Measurements from ENCODE around the gene ZNF629.

ZNF629 gene

GRCh38 chr16:30743716-30744115 is 43.3 kb downstream of the ZNF629 start (continued):
- no peak for TF ChIP-seq RARB (CRISPR knock-in tag; IDR thresholded peaks at IDR 0.05)

GRCh38 chr16:30741461-30741914 is 45.5 kb downstream of the ZNF629 start:
- peak; percentile 94 for ATAC-seq
- TF ChIP-seq ZNF565 (CRISPR knock-in tag; conservative IDR thresholded peaks at IDR 0.05; ENCODE audit: low read depth) (no peak), ZNF8 (CRISPR knock-in tag; IDR thresholded peaks at IDR 0.05) (no peak), ZFP3 (CRISPR knock-in tag; IDR thresholded peaks at IDR 0.05) (no peak), ISL1 (CRISPR knock-in tag; IDR thresholded peaks at IDR 0.05) (no peak; the same call in none of the 2 replicates), PATZ1 (CRISPR knock-in tag; IDR thresholded peaks at IDR 0.05; ENCODE audit: borderline replicate concordance) (no peak), ZFP30 (CRISPR knock-in tag; IDR thresholded peaks at IDR 0.05) (no peak), GLIS3 (CRISPR knock-in tag; IDR thresholded peaks at IDR 0.05) (no peak), ARNTL (CRISPR knock-in tag; IDR thresholded peaks at IDR 0.05; ENCODE audit: borderline replicate concordance, low read depth) (no peak), RARB (CRISPR knock-in tag; IDR thresholded peaks at IDR 0.05) (no peak), PPARA (CRISPR knock-in tag; IDR thresholded peaks at IDR 0.05; ENCODE audit: borderline replicate concordance) (no peak), ESRRG (CRISPR knock-in tag; IDR thresholded peaks at IDR 0.05) (no peak), ZC3H10 (CRISPR knock-in tag; IDR thresholded peaks at IDR 0.05) (no peak), SNAI2 (CRISPR knock-in tag; IDR thresholded peaks at IDR 0.05) (no peak), ZNF70 (CRISPR knock-in tag; IDR thresholded peaks at IDR 0.05) (no peak), CREB5 (CRISPR knock-in tag; IDR thresholded peaks at IDR 0.05; ENCODE audit: low read depth) (no peak), CSDC2 (CRISPR knock-in tag; IDR thresholded peaks at IDR 0.05) (no peak), OSR1 (CRISPR knock-in tag; IDR thresholded peaks at IDR 0.05) (no peak), TSHZ2 (CRISPR knock-in tag; IDR thresholded peaks at IDR 0.05) (no peak), BACH2 (CRISPR knock-in tag; IDR thresholded peaks at IDR 0.05; ENCODE audit: borderline replicate concordance) (no peak)

GRCh38 chr16:30740364-30741251 is 46.4 kb downstream of the ZNF629 start:
- peak; percentile 51 for ATAC-seq
- TF ChIP-seq CREB5 (CRISPR knock-in tag; IDR thresholded peaks at IDR 0.05; ENCODE audit: low read depth) (0 out of 2 replicates have a peak, but pooled peaks have one; percentile 39), ZNF70 (CRISPR knock-in tag; IDR thresholded peaks at IDR 0.05) (no peak)

GRCh38 chr16:30738984-30739951 is 47.7 kb downstream of the ZNF629 start:
- no peak for ATAC-seq
- TF ChIP-seq ISL1 (CRISPR knock-in tag; IDR thresholded peaks at IDR 0.05) (no peak), CSRNP3 (CRISPR knock-in tag; IDR thresholded peaks at IDR 0.05) (no peak), ESRRG (CRISPR knock-in tag; IDR thresholded peaks at IDR 0.05) (no peak), SNAI2 (CRISPR knock-in tag; IDR thresholded peaks at IDR 0.05) (no peak), CSDC2 (CRISPR knock-in tag; IDR thresholded peaks at IDR 0.05) (no peak), POU6F1 (CRISPR knock-in tag; IDR thresholded peaks at IDR 0.05; ENCODE audit: borderline replicate concordance, low read depth) (no peak), ZNF8 (CRISPR knock-in tag; IDR thresholded peaks at IDR 0.05) (no peak), ZC3H10 (CRISPR knock-in tag; IDR thresholded peaks at IDR 0.05) (no peak), ZNF565 (CRISPR knock-in tag; conservative IDR thresholded peaks at IDR 0.05; ENCODE audit: low read depth) (no peak), ZFP30 (CRISPR knock-in tag; IDR thresholded peaks at IDR 0.05) (no peak), ZFP3 (CRISPR knock-in tag; IDR thresholded peaks at IDR 0.05) (no peak), ARNTL (CRISPR knock-in tag; IDR thresholded peaks at IDR 0.05; ENCODE audit: borderline replicate concordance, low read depth) (no peak)
